ENCODE measurements around the gene SLC35A4. TPM values are rescaled to one million over a fixed set of nuclear protein-coding genes. Genes with fewer than 3 reads are reported as not detected.

Gene SLC35A4
- total RNA-seq, 1 donor from 2014 or later: 73.1 TPM

GRCh38 chr5:140607031-140607430, 42.4 kb downstream of the SLC35A4 start:
- no peak for TF ChIP-seq CTCF (IDR thresholded peaks at IDR 0.05; ENCODE audit: borderline replicate concordance)
- DNase-seq: no peak
- Histone ChIP-seq H3K4me3 (no peak overlapping the region), H3K27ac (replicated peaks) (no peak overlapping the region), H3K9me3 (replicated peaks) (no peaks in the 10 kb centered on the region), H3K4me1 (peaks cover 13% of the 10 kb centered on the region), H3K36me3 (no peaks in the 10 kb centered on the region), H3K27me3 (ENCODE audit: low read depth) (no peaks in the 10 kb centered on the region)
- intact Hi-C loops (cut with micrococcal nuclease): no loop called here

- Histone ChIP-seq H3K4me3 (no peak overlapping the region), H3K36me3 (no peaks in the 10 kb centered on the region), H3K4me1 (peaks cover 13% of the 10 kb centered on the region), H3K27ac (replicated peaks) (peak overlapping the region; percentile 54), H3K9me3 (replicated peaks) (no peaks in the 10 kb centered on the region), H3K27me3 (ENCODE audit: low read depth) (no peaks in the 10 kb centered on the region)
- no peak for DNase-seq
- TF ChIP-seq CTCF (IDR thresholded peaks at IDR 0.05; ENCODE audit: borderline replicate concordance): no peak
- intact Hi-C loops (cut with micrococcal nuclease): no loop called here
These were observed 44.1 kb downstream of the SLC35A4 start for GRCh38 chr5:140608722-140609121.

GRCh38 chr5:140609126-140609525, 44.5 kb downstream of the SLC35A4 start:
- no peak for TF ChIP-seq CTCF (IDR thresholded peaks at IDR 0.05; ENCODE audit: borderline replicate concordance)
- peak overlapping the region; percentile 54 for H3K27ac ChIP-seq (replicated peaks)
- peak; percentile 25 for DNase-seq
- no peaks in the 10 kb centered on the region for H3K36me3 ChIP-seq
- intact Hi-C loops (cut with micrococcal nuclease): no loop called here
- H3K9me3 ChIP-seq (replicated peaks): no peaks in the 10 kb centered on the region
- no peak overlapping the region for H3K4me3 ChIP-seq
- no peaks in the 10 kb centered on the region for H3K27me3 ChIP-seq (ENCODE audit: low read depth)
- H3K4me1 ChIP-seq: peaks cover 13% of the 10 kb centered on the region

- no peak for DNase-seq
These were observed 46.4 kb downstream of the SLC35A4 start for GRCh38 chr5:140611020-140611521.

More at GRCh38 chr5:140611020-140611521, 46.4 kb downstream of the SLC35A4 start:
- H3K4me3 ChIP-seq: no peak overlapping the region
- no peaks in the 10 kb centered on the region for H3K9me3 ChIP-seq (replicated peaks)
- no peaks in the 10 kb centered on the region for H3K36me3 ChIP-seq
- no peaks in the 10 kb centered on the region for H3K27me3 ChIP-seq (ENCODE audit: low read depth)
- H3K27ac ChIP-seq (replicated peaks): peak overlapping the region; percentile 45
- H3K4me1 ChIP-seq: peaks cover 13% of the 10 kb centered on the region
- intact Hi-C loops (cut with micrococcal nuclease): no loop called here
- no peak for TF ChIP-seq CTCF (IDR thresholded peaks at IDR 0.05; ENCODE audit: borderline replicate concordance)

Small RNA genes within 50 kb of the gene (microRNA-seq; reads per million reads assigned to microRNA genes)
- gene MIR6831: not detected

Other genes with a start within 250 kb of the SLC35A4 start
- gene HBEGF, start 218.2 kb upstream of the SLC35A4 start, total RNA-seq: 27.2 TPM
- gene SLC4A9, start 204.6 kb upstream of the SLC35A4 start, total RNA-seq: 0.44 TPM
- 58.5 TPM for gene ANKHD1, start 163.0 kb upstream of the SLC35A4 start, total RNA-seq
- 13.1 TPM for gene EIF4EBP3, start 17.2 kb upstream of the SLC35A4 start, total RNA-seq
- 28.6 TPM for gene SRA1, start 7.4 kb upstream of the SLC35A4 start, total RNA-seq
- gene APBB3, start 230 bp upstream of the SLC35A4 start, total RNA-seq: 12.1 TPM
- gene CD14, start 68.3 kb downstream of the SLC35A4 start, total RNA-seq: 26.2 TPM
- 2.6 TPM for gene TMCO6, start 74.6 kb downstream of the SLC35A4 start, total RNA-seq
- 142 TPM for gene NDUFA2, start 82.8 kb downstream of the SLC35A4 start, total RNA-seq
- gene IK, start 83.0 kb downstream of the SLC35A4 start, total RNA-seq: 72.0 TPM
- gene WDR55, start 100.1 kb downstream of the SLC35A4 start, total RNA-seq: 11.4 TPM
- gene DND1, start 108.7 kb downstream of the SLC35A4 start, total RNA-seq: 0.47 TPM
- gene HARS1, start 126.5 kb downstream of the SLC35A4 start, total RNA-seq: 38.7 TPM
- 27.8 TPM for gene HARS2, start 126.6 kb downstream of the SLC35A4 start, total RNA-seq
- 35.5 TPM for gene ZMAT2, start 135.6 kb downstream of the SLC35A4 start, total RNA-seq
- gene PCDHA1, start 221.3 kb downstream of the SLC35A4 start, total RNA-seq: not detected
- gene PCDHA2, start 230.0 kb downstream of the SLC35A4 start, total RNA-seq: not detected
- not detected for gene PCDHA3, start 236.2 kb downstream of the SLC35A4 start, total RNA-seq
- 0.11 TPM for gene PCDHA4, start 242.2 kb downstream of the SLC35A4 start, total RNA-seq

All from left ventricle myocardium inferior (tissue), 1 donor.